ENCODE results near the gene UBE2H. TPM values are rescaled to one million over a fixed set of nuclear protein-coding genes. Genes with fewer than 3 reads are reported as not detected.

Gene UBE2H
- polyA plus RNA-seq, 1 donor (not counting 4 experiments of a cell fraction or from before 2014, with no cell fraction given): 130 TPM

- Histone ChIP-seq H3K27ac (ENCODE audit: control insufficient read depth, insufficient read depth, low read length) (peak overlapping the region; percentile 8), H3K4me2 (ENCODE audit: control insufficient read depth, extremely low read depth, insufficient read depth, low read depth, low read length) (no peak overlapping the region), H3K79me2 (ENCODE audit: control insufficient read depth, insufficient read depth, low read length) (peaks cover 47% of the 10 kb centered on the region), H2AFZ (ENCODE audit: control insufficient read depth, low read length) (no peak overlapping the region), H3K9ac (ENCODE audit: control insufficient read depth, extremely low read depth, insufficient read depth, low read length) (no peak overlapping the region), H4K20me1 (ENCODE audit: control insufficient read depth, extremely low read depth, insufficient read depth, low read length) (peaks cover 2% of the 10 kb centered on the region), H3K36me3 (ENCODE audit: control insufficient read depth in 2 of 2, extremely low read depth in 1 of 2, insufficient read depth in 2 of 2, low read length in 2 of 2) (peaks cover 6 to 8% of the 10 kb centered on the region in 2 experiments), H3K9me1 (ENCODE audit: control insufficient read depth, extremely low read depth, insufficient read depth, low read length) (no peaks in the 10 kb centered on the region), H3K4me3 (ENCODE audit: control insufficient read depth in 2 of 3, extremely low read depth in 1 of 3, insufficient read depth in 2 of 3, low read depth in 1 of 3, low read length in 3 of 3) (no peak overlapping the region), H3K4me1 (ENCODE audit: control insufficient read depth, extremely low read depth, insufficient read depth, low read length) (peaks cover 25% of the 10 kb centered on the region), H3K9me3 (ENCODE audit: control insufficient read depth, low read depth, low read length) (no peaks in the 10 kb centered on the region), H3K27me3 (ENCODE audit: control insufficient read depth, extremely low read depth, insufficient read depth, low read length) (no peaks in the 10 kb centered on the region)
- TF ChIP-seq, protein P1, sequence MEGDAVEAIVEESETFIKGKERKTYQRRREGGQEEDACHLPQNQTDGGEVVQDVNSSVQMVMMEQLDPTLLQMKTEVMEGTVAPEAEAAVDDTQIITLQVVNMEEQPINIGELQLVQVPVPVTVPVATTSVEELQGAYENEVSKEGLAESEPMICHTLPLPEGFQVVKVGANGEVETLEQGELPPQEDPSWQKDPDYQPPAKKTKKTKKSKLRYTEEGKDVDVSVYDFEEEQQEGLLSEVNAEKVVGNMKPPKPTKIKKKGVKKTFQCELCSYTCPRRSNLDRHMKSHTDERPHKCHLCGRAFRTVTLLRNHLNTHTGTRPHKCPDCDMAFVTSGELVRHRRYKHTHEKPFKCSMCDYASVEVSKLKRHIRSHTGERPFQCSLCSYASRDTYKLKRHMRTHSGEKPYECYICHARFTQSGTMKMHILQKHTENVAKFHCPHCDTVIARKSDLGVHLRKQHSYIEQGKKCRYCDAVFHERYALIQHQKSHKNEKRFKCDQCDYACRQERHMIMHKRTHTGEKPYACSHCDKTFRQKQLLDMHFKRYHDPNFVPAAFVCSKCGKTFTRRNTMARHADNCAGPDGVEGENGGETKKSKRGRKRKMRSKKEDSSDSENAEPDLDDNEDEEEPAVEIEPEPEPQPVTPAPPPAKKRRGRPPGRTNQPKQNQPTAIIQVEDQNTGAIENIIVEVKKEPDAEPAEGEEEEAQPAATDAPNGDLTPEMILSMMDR (optimal IDR thresholded peaks at IDR 0.05 in 1 of 3, IDR thresholded peaks at IDR 0.05 in 1 of 3, conservative IDR thresholded peaks at IDR 0.05 in 1 of 3; ENCODE audit: extremely low read depth in 1 of 3, insufficient read depth in 2 of 3, low read length in 3 of 3): no peak
- TF ChIP-seq EZH2 (IDR thresholded peaks at IDR 0.05; ENCODE audit: low read length): no peak
- dilution Hi-C loops (cut with MboI; ENCODE audit: extremely low pct_ligation_motif_present, low sequenced_read_pairs): no loop called here
- no peak for FAIRE-seq
- DNase-seq (ENCODE audit: low read depth, low spot score): no peak
These were observed 80.7 kb downstream of the UBE2H start for GRCh38 chr7:129872054-129872453.

DNA sequence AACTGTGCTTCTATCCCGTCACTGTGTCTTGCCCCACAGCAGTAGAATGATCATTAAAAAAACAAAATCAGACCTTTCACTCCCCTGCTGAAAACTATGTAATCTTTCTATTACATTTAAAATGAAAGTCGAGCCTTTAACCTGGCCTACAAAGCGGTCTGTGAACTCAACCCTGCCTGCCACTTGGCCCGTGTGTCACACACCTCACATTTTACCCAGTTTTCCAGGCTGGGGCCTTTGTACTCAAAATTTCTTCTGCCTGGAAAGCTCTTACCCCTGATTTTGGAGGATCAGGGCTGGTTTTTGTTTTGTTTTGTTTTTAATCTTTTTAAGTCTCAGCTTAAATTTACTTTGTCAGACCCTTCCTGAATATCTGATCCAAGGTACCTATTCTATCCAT lies 82.1 kb downstream of the UBE2H start:
- FAIRE-seq: no peak
- Histone ChIP-seq H3K9me3 (ENCODE audit: control insufficient read depth, low read depth, low read length) (no peaks in the 10 kb centered on the region), H3K4me2 (ENCODE audit: control insufficient read depth, extremely low read depth, insufficient read depth, low read depth, low read length) (no peak overlapping the region), H3K9ac (ENCODE audit: control insufficient read depth, extremely low read depth, insufficient read depth, low read length) (no peak overlapping the region), H3K4me1 (ENCODE audit: control insufficient read depth, extremely low read depth, insufficient read depth, low read length) (peaks cover 18% of the 10 kb centered on the region), H2AFZ (ENCODE audit: control insufficient read depth, low read length) (no peak overlapping the region), H3K27ac (ENCODE audit: control insufficient read depth, insufficient read depth, low read length) (no peak overlapping the region), H3K27me3 (ENCODE audit: control insufficient read depth, extremely low read depth, insufficient read depth, low read length) (no peaks in the 10 kb centered on the region), H3K9me1 (ENCODE audit: control insufficient read depth, extremely low read depth, insufficient read depth, low read length) (no peaks in the 10 kb centered on the region), H4K20me1 (ENCODE audit: control insufficient read depth, extremely low read depth, insufficient read depth, low read length) (no peaks in the 10 kb centered on the region), H3K4me3 (ENCODE audit: control insufficient read depth in 2 of 3, extremely low read depth in 1 of 3, insufficient read depth in 2 of 3, low read depth in 1 of 3, low read length in 3 of 3) (no peak overlapping the region), H3K79me2 (ENCODE audit: control insufficient read depth, insufficient read depth, low read length) (peaks cover 59% of the 10 kb centered on the region), H3K36me3 (ENCODE audit: control insufficient read depth in 2 of 2, extremely low read depth in 1 of 2, insufficient read depth in 2 of 2, low read length in 2 of 2) (peaks cover 6 to 8% of the 10 kb centered on the region in 2 experiments)
- DNase-seq (ENCODE audit: low read depth, low spot score): no peak
- dilution Hi-C loops (cut with MboI; ENCODE audit: extremely low pct_ligation_motif_present, low sequenced_read_pairs): no loop called here
- no peak for TF ChIP-seq EZH2 (IDR thresholded peaks at IDR 0.05; ENCODE audit: low read length)
- TF ChIP-seq, protein P1 (optimal IDR thresholded peaks at IDR 0.05 in 1 of 3, IDR thresholded peaks at IDR 0.05 in 1 of 3, conservative IDR thresholded peaks at IDR 0.05 in 1 of 3; ENCODE audit: extremely low read depth in 1 of 3, insufficient read depth in 2 of 3, low read length in 3 of 3): no peak
